Measurements from ENCODE around the gene A4GALT.
"Not testable (repeated sequence)": the region's sequence is repeated elsewhere in the genome, so short reads cannot be mapped to it uniquely, and the experiment has no call there.

- not testable (repeated sequence) for TF ChIP-seq CTCF, POLR2A (IDR thresholded peaks at IDR 0.05)
Measured at GRCh38 chr22:42673071-42673470, 47.6 kb downstream of the A4GALT start.

Data from heart left ventricle (tissue), 13 donors.